Measurements from ENCODE around the gene GPA33.

Gene GPA33

DNA sequence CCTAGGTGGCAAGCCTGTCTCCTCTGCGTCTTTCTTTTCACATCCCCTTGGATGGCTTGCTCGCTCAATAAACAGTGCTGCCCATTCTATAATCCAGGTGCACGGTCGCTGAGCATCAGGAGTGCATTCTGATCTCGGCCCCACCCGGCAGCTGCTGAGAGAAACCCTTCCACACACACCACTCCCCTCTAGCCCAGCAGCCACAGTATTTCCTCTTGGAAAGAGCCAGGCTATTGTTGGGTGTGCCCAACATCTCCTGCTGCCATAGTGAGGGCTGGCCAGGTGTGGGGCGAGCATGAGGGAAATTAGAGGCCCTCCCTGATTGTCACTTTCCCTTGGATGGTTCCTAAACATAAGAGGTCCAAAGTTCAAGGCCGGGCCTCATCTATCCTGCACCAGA lies 24.7 kb downstream of the GPA33 start:
- Histone ChIP-seq H3K9me3 (ENCODE audit: control insufficient read depth in 1 of 2, low read length in 2 of 2) (no peaks in the 10 kb centered on the region), H3K27ac (ENCODE audit: low read length) (no peak overlapping the region), H3K4me1 (ENCODE audit: control insufficient read depth in 1 of 2, insufficient read depth in 2 of 2, low read length in 2 of 2) (no peaks in the 10 kb centered on the region), H3K27me3 (ENCODE audit: low read depth, low read length) (no peaks in the 10 kb centered on the region), H3K36me3 (ENCODE audit: control insufficient read depth in 1 of 2, insufficient read depth in 2 of 2, low read length in 2 of 2) (no peaks in the 10 kb centered on the region), H3K4me3 (ENCODE audit: low read depth in 1 of 2, low read length in 2 of 2) (no peak overlapping the region)

DNA sequence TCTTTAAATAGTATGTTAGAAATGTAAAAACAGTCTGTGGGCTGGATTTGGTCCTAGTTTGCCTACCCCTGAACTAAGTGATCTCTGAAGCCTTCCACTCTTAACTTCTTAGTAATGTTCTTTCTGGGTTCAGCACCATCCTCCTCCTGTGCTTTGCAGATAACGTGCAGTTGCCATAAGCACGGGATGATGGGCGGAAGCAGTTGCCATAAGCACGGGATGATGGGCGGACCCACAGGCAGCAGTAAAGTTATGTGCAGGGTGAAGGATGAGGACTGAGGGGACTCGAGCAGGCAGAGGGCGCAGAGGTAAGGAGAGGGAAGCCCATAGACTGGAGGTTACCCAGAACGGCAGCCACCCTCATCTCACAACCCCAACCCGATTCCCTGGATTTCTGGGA lies 25.6 kb downstream of the GPA33 start:
- no peak overlapping the region for H3K27ac ChIP-seq (ENCODE audit: low read length)
- H3K27me3 ChIP-seq (ENCODE audit: low read depth, low read length) = no peaks in the 10 kb centered on the region
- no peaks in the 10 kb centered on the region for H3K9me3 ChIP-seq (ENCODE audit: control insufficient read depth in 1 of 2, low read length in 2 of 2)
- no peak overlapping the region for H3K4me3 ChIP-seq (ENCODE audit: low read depth in 1 of 2, low read length in 2 of 2)
- no peaks in the 10 kb centered on the region for H3K36me3 ChIP-seq (ENCODE audit: control insufficient read depth in 1 of 2, insufficient read depth in 2 of 2, low read length in 2 of 2)
- H3K4me1 ChIP-seq (ENCODE audit: control insufficient read depth in 1 of 2, insufficient read depth in 2 of 2, low read length in 2 of 2) = no peaks in the 10 kb centered on the region

DNA sequence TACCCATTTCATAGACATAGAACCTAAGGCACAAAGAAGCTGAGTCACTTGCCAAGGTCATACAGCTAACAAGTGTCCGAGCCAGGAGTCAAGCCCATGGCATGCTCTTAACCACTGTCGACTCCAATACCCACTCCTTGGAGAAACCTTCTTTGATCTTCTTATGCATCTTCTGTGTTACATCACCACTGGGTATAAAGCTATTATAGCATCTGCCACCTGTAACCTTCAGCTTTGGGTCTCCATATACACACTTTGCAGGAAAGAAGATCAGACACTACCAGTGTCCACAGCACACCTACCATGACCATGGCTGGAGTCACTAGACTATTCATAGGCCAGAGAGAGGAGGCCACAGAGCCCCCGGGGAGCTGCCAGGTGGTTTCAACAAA lies 29.1 kb downstream of the GPA33 start:
- Histone ChIP-seq H3K36me3 (ENCODE audit: control insufficient read depth in 1 of 2, insufficient read depth in 2 of 2, low read length in 2 of 2) (no peaks in the 10 kb centered on the region), H3K4me1 (ENCODE audit: control insufficient read depth in 1 of 2, insufficient read depth in 2 of 2, low read length in 2 of 2) (no peaks in the 10 kb centered on the region), H3K4me3 (ENCODE audit: low read depth in 1 of 2, low read length in 2 of 2) (no peak overlapping the region), H3K9me3 (ENCODE audit: control insufficient read depth in 1 of 2, low read length in 2 of 2) (no peaks in the 10 kb centered on the region), H3K27me3 (ENCODE audit: low read depth, low read length) (no peaks in the 10 kb centered on the region), H3K27ac (ENCODE audit: low read length) (no peak overlapping the region)

GRCh38 chr1:167060141-167061072 lies 29.8 kb downstream of the GPA33 start:
- Histone ChIP-seq H3K36me3 (ENCODE audit: control insufficient read depth in 1 of 2, insufficient read depth in 2 of 2, low read length in 2 of 2) (no peaks in the 10 kb centered on the region), H3K4me3 (ENCODE audit: low read depth in 1 of 2, low read length in 2 of 2) (no peak overlapping the region), H3K27me3 (ENCODE audit: low read depth, low read length) (no peaks in the 10 kb centered on the region), H3K9me3 (ENCODE audit: control insufficient read depth in 1 of 2, low read length in 2 of 2) (no peaks in the 10 kb centered on the region), H3K4me1 (ENCODE audit: control insufficient read depth in 1 of 2, insufficient read depth in 2 of 2, low read length in 2 of 2) (no peaks in the 10 kb centered on the region), H3K27ac (ENCODE audit: low read length) (no peak overlapping the region)

GRCh38 chr1:167059809-167060107 lies 30.4 kb downstream of the GPA33 start:
- Histone ChIP-seq H3K27me3 (ENCODE audit: low read depth, low read length) (no peaks in the 10 kb centered on the region), H3K27ac (ENCODE audit: low read length) (no peak overlapping the region), H3K36me3 (ENCODE audit: control insufficient read depth in 1 of 2, insufficient read depth in 2 of 2, low read length in 2 of 2) (no peaks in the 10 kb centered on the region), H3K4me3 (ENCODE audit: low read depth in 1 of 2, low read length in 2 of 2) (no peak overlapping the region), H3K4me1 (ENCODE audit: control insufficient read depth in 1 of 2, insufficient read depth in 2 of 2, low read length in 2 of 2) (no peaks in the 10 kb centered on the region), H3K9me3 (ENCODE audit: control insufficient read depth in 1 of 2, low read length in 2 of 2) (no peaks in the 10 kb centered on the region)

DNA sequence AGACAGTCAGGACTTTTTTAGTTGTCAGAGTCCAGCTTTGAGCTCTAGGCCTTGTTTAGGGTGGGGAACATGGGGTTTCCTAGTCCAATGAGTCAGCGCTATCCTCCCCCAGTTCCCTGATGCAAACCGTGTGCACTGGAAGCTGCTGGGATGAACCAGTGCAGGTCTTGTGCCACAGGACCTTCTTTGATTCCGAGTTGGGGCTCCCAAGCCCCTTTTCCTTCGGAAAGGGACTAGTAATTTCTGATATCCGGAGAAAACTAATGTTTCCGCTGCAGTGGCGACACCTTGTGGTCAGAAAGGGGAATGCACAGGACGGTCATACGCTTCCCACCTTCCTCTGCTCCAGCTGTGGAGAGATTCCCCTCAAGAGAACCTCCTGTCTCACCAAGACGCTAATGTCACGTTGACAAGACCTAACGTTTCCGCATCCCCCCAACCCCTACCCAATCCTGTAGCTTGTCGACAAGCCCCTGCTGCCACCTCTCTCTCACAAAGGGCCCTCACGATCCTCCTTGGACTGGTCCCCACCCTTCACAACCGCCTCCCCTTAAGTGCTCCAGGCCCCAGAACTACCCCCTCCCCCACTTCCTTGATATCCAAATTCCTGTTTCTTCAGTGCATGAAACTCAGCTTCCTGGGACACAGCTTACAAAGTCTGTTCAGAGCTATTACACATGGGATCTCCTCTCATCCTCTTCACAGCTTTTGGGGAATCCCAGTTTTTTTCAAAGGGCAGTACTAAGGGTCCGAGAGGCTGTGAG lies 30.9 kb downstream of the GPA33 start:
- Histone ChIP-seq H3K27ac (ENCODE audit: low read length) (no peak overlapping the region), H3K36me3 (ENCODE audit: control insufficient read depth in 1 of 2, insufficient read depth in 2 of 2, low read length in 2 of 2) (no peaks in the 10 kb centered on the region)

DNA sequence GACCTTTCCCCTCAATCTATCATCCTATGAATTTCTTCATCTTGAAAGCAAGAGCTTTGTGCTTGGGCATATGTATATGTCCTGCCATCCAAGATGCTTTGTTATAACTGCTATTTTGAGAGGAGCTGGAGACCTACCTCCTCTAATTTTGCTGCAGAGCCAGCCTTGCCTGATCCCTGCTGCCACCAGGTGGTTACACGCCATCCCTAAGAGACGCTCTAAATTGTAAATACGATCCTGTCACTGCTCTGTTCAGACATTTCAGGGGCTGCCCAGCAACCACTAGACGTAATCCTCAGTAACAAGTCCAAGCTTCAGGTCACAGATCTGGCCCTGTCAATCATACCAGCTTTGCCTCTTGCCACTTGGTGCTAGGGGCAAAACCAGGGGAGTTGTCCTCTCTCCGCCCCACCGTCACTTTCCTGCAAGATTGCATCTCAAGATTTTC lies 32.9 kb downstream of the GPA33 start:
- no peaks in the 10 kb centered on the region for H3K9me3 ChIP-seq (ENCODE audit: control insufficient read depth in 1 of 2, low read length in 2 of 2)
- H3K4me1 ChIP-seq (ENCODE audit: control insufficient read depth in 1 of 2, insufficient read depth in 2 of 2, low read length in 2 of 2) = no peaks in the 10 kb centered on the region
- no peak overlapping the region for H3K4me3 ChIP-seq (ENCODE audit: low read depth in 1 of 2, low read length in 2 of 2)
- H3K27me3 ChIP-seq (ENCODE audit: low read depth, low read length) = peaks cover 6% of the 10 kb centered on the region
- no peaks in the 10 kb centered on the region for H3K36me3 ChIP-seq (ENCODE audit: control insufficient read depth in 1 of 2, insufficient read depth in 2 of 2, low read length in 2 of 2)
- H3K27ac ChIP-seq (ENCODE audit: low read length) = no peak overlapping the region

More for the DNA sequence above, 30.9 kb downstream of the GPA33 start:
- Histone ChIP-seq H3K27me3 (ENCODE audit: low read depth, low read length) (peaks cover 2% of the 10 kb centered on the region), H3K4me1 (ENCODE audit: control insufficient read depth in 1 of 2, insufficient read depth in 2 of 2, low read length in 2 of 2) (no peaks in the 10 kb centered on the region), H3K4me3 (ENCODE audit: low read depth in 1 of 2, low read length in 2 of 2) (no peak overlapping the region), H3K9me3 (ENCODE audit: control insufficient read depth in 1 of 2, low read length in 2 of 2) (no peaks in the 10 kb centered on the region)

DNA sequence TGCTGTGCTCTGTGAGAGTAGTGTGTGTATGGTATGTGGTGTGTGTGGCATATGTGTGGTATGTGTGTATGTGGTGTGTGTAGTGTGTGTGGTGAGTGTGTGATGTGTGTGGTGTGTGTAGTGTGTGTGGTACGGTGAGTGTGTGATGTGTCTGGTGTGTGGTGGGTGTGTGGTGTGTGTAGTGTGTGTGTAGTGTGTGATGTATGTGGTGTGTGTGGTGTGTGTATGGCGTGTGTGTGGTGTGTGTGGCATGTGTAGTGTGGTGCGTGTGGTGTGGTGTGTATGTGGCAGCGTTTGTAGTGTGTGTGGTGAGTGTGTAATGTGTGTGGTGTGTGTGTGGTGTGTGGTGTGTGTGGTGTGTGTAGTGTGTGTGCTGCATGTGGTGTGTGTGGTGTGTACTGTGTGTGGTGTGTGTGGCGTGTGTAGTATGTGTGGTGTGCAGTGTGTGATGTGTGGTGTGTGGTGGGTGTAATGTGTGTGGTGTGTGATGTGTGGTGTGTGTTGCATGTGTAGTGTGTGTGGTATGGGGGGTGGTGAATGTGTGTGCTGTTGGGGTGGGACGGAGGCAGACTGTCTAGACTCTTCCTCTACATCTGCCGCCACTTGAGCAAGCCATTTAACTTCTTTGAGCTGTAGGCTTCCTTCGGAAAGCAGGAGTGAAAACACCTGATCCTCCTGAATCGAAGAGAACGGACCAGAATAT lies 33.5 kb downstream of the GPA33 start:
- peaks cover 6% of the 10 kb centered on the region for H3K27me3 ChIP-seq (ENCODE audit: low read depth, low read length)
- no peaks in the 10 kb centered on the region for H3K9me3 ChIP-seq (ENCODE audit: control insufficient read depth in 1 of 2, low read length in 2 of 2)
- no peak overlapping the region for H3K27ac ChIP-seq (ENCODE audit: low read length)
- no peak overlapping the region for H3K4me3 ChIP-seq (ENCODE audit: low read depth in 1 of 2, low read length in 2 of 2)
- H3K36me3 ChIP-seq (ENCODE audit: control insufficient read depth in 1 of 2, insufficient read depth in 2 of 2, low read length in 2 of 2) = no peaks in the 10 kb centered on the region
- no peaks in the 10 kb centered on the region for H3K4me1 ChIP-seq (ENCODE audit: control insufficient read depth in 1 of 2, insufficient read depth in 2 of 2, low read length in 2 of 2)

DNA sequence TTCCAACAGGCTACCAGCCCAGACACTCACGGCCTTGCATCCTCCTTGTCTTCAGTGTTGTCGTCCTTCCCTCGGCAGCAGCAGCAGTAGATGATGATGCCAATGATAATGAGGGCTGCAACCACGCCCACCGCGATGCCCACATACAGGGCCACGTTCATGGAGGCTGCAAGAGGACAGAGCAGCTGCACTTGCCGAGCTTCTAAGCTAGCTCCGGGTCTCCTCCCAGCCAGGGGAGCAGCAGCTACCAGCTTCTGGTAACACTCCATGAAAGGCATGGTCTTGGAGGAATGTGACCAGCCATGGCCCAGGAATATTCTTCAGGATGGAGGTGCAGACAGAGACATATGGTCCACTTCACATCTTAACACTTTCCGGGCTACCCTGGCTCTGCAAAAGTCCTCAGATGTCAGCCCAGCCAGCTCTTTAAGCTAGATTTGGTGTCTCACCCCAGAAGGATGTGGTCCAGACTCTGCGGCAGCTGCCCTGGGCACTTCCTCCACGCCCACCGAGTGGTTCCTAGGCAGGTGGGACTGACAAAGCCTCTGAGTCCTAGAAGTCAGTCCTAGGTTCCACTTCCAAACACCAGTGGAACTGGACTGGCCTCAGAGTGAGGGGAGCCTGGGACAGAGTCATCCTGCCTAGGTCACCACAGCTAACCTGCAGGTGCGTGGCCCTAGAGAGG lies 35.1 kb downstream of the GPA33 start:
- no peaks in the 10 kb centered on the region for H3K36me3 ChIP-seq (ENCODE audit: control insufficient read depth in 1 of 2, insufficient read depth in 2 of 2, low read length in 2 of 2)

GRCh38 chr1:167054531-167054930 lies 35.6 kb downstream of the GPA33 start:
- Histone ChIP-seq H3K4me1 (ENCODE audit: control insufficient read depth in 1 of 2, insufficient read depth in 2 of 2, low read length in 2 of 2) (no peaks in the 10 kb centered on the region), H3K9me3 (ENCODE audit: control insufficient read depth in 1 of 2, low read length in 2 of 2) (no peaks in the 10 kb centered on the region), H3K4me3 (ENCODE audit: low read depth in 1 of 2, low read length in 2 of 2) (no peak overlapping the region), H3K36me3 (ENCODE audit: control insufficient read depth in 1 of 2, insufficient read depth in 2 of 2, low read length in 2 of 2) (no peaks in the 10 kb centered on the region), H3K27ac (ENCODE audit: low read length) (no peak overlapping the region), H3K27me3 (ENCODE audit: low read depth, low read length) (peaks cover 6% of the 10 kb centered on the region)

More for the DNA sequence above, 35.1 kb downstream of the GPA33 start:
- Histone ChIP-seq H3K9me3 (ENCODE audit: control insufficient read depth in 1 of 2, low read length in 2 of 2) (no peaks in the 10 kb centered on the region), H3K27me3 (ENCODE audit: low read depth, low read length) (peaks cover 6% of the 10 kb centered on the region), H3K27ac (ENCODE audit: low read length) (no peak overlapping the region), H3K4me3 (ENCODE audit: low read depth in 1 of 2, low read length in 2 of 2) (no peak overlapping the region), H3K4me1 (ENCODE audit: control insufficient read depth in 1 of 2, insufficient read depth in 2 of 2, low read length in 2 of 2) (no peaks in the 10 kb centered on the region)

GRCh38 chr1:167052389-167052788 lies 37.8 kb downstream of the GPA33 start:
- Histone ChIP-seq H3K4me3 (ENCODE audit: low read depth in 1 of 2, low read length in 2 of 2) (no peak overlapping the region), H3K4me1 (ENCODE audit: control insufficient read depth in 1 of 2, insufficient read depth in 2 of 2, low read length in 2 of 2) (no peaks in the 10 kb centered on the region), H3K36me3 (ENCODE audit: control insufficient read depth in 1 of 2, insufficient read depth in 2 of 2, low read length in 2 of 2) (no peaks in the 10 kb centered on the region), H3K27ac (ENCODE audit: low read length) (no peak overlapping the region), H3K9me3 (ENCODE audit: control insufficient read depth in 1 of 2, low read length in 2 of 2) (no peaks in the 10 kb centered on the region), H3K27me3 (ENCODE audit: low read depth, low read length) (peaks cover 6% of the 10 kb centered on the region)

Measured in muscle layer of duodenum (tissue), 2 donors.